GM19043 (cell line): ENCODE results near the gene SLC25A25.

Experiments
- ATAC-seq: cut with Tn5 transposase; IDR thresholded peaks from one replicate; pipeline ENCODE4 v1.9.1; 2021; ENCODE audit warnings: low read depth; ENCODE audit not compliant: unreplicated experiment

Gene SLC25A25

DNA sequence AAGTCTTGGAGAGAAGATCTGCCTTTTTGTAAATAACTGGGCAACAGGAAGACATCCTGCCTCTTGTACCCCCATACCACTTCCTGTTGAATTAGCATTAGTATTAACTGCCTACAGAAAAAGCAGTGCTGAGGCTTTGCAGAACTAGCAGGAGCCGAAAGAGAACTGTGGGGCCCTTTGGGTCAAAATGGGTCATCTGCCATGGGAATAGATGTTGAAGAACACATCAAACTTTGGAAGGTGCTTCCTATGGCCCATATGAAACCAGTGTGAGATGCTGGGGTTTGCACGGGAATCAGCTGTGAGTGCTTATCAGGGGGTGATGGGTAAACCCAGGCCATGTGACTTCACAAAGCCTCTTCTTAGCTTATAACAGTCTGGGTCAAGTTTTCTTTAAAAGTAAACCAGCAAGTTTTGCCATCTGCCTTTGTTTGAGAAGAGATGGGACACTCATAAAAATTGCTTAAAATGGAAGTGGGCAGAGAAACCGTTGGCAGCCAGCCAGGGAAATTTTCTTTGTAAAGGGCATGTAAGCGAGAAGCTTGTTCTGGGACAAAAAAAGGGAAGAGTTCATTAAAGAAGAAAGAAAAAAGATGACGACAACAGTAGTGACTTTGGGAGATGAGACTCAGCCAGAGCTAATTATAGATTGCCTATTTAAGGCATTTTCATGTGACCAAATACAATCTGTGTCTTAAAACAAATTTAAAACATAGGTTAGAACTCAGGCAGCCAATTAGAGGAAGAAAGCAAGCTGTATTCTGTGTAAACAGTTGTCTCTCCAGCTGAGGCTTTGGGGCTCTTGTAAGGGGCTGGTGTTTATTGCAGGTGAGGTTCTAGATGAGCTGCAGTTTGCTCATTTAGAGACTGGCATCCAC is 4.4 kb downstream of the SLC25A25 start:
- ATAC-seq: no peak

GRCh38 chr9:128073253-128073886 is 5.3 kb downstream of the SLC25A25 start:
- no peak for ATAC-seq

DNA sequence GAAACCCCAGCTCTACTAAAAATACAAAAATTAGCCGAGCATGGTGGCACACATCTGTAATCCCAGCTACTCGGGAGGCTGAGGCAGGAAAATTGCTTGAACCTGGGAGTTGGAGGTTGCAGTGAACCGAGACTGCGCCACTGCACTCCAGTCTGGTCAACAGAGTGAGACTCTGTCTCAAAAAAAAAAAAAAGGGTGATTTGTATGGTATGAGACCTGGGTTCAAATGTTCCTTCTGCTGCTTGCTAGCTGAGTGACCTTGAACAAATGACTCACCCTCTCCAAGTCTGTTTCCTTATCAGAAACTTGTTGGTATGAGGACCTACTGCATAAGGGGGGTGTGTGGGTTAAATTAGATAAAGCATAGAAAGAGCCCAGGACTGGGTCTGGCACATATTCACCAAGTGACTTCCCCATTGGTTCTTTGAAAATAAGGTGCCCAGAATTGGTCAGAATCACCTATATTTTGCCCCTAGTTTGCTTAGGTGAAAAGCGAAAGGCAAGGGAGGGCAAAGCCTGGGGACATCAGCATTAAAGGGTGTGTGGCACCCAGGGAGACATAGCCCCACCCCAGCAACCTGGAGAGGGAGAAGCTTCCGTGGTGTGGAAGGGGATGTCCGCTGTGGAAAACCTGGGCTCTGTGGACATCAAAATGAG is 9.9 kb downstream of the SLC25A25 start:
- no peak for ATAC-seq

DNA sequence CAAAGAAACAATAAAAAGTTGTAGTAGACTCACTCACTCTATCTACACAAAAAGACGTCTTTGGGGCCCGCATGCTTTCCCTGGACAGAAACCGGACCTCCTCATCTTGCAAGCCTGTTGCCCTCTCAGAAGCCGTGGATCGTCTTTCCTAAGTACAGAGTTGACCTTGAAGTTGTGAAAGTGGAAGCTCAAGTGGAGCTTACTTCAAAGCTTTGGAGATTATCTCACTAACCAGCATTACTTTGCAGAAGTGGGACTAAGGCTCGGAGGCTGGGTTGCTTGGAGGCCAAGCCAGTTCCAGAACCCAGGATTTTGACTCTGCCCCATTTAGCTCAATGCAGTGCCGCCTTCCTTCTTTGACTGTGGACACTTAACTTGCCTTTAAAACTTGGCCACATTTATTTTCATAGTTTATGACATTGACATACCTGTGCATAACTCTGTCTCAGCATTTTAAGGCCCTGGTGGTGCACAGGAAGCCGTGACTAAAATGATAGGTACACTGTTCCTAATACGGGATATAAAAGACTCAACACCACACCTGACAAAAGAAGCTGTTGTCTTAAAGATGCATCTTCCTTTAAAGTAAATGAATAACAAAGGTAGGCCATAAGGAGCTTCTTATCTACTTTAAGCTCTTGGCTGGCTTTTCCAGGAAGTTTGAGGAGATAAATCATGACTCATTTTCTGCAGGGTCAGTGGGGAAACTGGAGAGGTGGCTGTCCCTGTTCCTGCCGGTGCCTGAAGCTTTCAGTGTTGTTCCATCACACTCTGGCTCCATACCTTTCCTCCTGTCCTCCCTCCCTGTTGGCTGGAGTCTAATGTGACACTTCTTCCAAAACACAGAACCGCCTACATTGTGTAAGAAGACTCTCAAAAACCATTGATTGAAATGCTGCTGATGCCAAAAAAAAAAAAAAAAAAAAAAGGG is 10.7 kb downstream of the SLC25A25 start:
- ATAC-seq: no peak

GRCh38 chr9:128080206-128080605 is 12.2 kb downstream of the SLC25A25 start:
- ATAC-seq: no peak

DNA sequence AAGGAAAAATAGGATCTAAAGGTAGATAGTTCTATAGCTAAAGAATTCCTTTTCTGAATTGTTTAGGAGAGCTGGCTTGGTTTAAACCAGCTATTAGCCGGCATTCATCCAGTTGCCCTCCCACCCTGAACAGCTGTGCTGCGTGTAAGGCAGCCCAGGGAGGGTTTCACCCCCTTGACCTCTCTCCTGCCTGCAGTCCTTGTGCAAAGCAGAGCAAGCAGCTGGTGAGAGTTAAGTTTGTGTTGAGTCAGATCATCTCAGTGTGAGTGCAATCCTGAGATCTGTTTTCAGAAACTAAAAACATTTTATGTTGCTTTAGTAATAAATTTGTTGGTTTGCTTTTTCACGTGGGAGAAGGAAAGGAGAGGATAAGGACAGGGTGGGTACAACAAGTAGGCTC is 13.0 kb downstream of the SLC25A25 start:
- no peak for ATAC-seq

GRCh38 chr9:128082151-128082550 is 14.1 kb downstream of the SLC25A25 start:
- ATAC-seq: no peak

- ATAC-seq: no peak
Measured at GRCh38 chr9:128084746-128085145, 16.7 kb downstream of the SLC25A25 start.

DNA sequence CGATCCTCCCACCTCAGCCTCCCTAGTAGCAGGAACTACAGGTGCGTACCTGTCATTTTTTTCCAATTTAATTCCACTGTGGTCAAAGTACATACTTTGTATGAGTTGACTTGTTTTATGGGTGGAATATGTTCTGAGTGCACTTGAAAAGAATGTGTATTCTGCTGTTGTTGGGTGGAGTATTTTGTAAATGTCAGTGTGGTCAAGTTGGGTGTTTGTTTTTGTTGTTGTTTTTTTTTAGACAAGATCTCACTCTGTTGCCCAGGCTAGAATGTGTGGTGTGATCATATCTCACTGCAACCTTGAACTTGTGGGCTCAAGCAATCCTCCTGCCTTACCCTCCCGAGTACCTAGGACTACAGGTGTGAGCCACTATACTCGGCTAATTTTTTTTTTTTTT is 17.9 kb downstream of the SLC25A25 start:
- no peak for ATAC-seq

GRCh38 chr9:128087262-128087661 is 19.2 kb downstream of the SLC25A25 start:
- ATAC-seq: no peak

DNA sequence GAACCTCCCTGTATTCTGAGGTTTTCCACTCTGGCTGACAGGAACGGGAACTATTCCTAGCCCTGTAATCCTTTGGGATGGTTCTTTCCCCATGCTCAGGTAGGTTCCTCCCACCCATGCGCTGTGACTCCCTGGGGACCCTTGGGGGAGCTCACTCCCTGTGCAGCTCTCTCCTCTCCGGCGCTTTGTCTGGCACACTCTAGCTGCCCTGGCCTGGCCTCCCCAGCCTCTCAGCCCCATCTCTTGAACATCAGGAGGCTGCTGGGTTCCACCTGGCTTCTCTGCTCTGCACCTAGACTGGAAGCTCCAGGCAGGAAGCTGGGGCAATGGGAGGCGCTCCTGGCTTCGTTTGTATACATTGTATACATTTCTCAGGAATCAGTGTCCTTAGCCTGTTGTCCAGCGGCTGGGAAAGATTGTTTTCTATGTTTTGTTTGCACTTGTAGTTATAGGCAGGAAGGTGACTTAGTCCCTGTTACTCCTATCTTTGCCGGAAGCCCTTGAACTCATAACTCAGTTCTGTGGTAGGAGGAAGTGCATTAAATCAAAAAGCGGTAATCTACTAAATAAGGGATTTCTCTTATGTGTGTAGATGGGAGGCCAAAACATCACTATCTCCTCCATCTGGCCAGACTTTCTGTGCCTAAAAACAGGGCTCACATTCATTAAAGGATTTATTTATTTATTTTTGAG is 20.4 kb downstream of the SLC25A25 start:
- no peak for ATAC-seq

DNA sequence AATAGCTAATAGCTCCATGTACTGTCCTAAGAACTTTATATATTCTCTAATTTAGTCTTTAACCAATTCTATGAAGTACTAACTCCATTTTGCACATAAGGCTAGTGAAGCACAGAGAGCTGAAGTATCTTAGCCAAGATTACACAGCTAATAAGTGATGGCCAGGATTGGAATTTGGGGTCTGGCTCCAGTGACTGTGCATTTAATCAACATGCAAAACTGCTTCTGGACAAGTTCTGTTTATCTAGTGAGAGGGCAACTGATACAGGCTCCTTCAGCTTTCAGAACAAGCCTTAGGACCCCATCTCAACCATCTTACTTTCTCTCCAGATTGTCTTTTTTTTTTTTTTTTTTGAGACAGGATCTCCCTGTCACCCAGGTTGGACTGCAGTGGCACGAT is 21.3 kb downstream of the SLC25A25 start:
- no peak for ATAC-seq

GRCh38 chr9:128091144-128091543 is 23.1 kb downstream of the SLC25A25 start:
- no peak for ATAC-seq

DNA sequence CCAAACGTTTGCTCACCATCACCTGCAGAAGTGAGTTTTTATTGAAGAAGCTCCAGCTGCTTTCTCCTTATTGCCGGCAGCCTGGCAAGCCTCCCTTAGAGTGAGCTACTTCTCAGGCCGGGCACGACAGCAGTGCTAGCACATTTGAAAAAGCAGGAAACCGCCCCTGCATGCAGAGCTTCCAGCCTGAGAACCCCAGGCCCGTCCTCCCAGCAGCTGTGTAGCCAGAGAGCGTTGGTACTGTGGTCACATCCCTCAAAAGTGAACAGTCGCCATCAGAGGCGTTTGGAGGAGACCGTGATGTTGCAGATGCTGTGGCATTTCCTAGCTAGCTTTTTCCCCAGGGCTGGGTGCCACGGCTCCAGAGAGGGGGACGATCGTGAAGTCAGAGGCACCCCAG is 23.5 kb downstream of the SLC25A25 start:
- no peak for ATAC-seq

DNA sequence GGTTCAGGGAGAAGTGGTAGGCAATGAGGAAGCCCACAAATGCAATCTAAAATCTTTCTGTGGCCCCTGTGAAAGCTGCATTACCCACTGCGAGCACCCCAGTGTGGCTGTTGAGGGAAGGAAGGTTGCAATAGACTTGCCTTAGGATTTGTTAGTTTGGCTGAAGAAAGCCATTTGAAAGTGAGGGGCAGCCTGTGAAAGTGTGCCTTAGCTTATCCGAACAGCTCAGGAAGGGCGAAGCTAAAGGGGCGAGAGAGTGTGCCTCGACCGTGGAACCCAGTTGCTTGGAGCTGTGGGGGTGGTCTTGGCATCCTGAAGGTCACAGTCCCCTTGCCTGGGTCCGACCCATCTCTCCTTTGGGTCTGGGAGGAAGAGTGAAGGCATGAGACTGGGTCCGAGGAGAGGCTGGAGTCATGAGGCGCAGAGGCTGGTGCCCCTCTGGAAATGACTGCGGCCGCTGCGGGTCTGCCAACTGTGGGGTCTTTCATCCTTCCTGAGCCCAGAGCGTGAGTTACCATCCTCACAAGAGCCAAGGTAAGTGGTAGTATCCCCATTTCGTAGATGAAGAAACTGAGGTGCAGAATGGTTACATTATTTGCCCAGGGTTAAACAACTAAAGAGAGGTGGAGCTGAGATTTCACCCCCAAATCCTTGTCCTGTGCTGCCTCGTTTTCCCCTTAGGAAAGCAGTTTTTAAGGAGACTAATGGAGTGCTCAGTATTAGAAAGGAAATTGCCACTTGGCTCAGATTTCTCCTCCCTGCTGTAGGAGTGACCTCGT is 24.4 kb downstream of the SLC25A25 start:
- ATAC-seq: no peak

- ATAC-seq: no peak
Measured at GRCh38 chr9:128093011-128093410, 25.0 kb downstream of the SLC25A25 start.

GRCh38 chr9:128094166-128094949 is 26.3 kb downstream of the SLC25A25 start:
- peak; percentile 93 for ATAC-seq

DNA sequence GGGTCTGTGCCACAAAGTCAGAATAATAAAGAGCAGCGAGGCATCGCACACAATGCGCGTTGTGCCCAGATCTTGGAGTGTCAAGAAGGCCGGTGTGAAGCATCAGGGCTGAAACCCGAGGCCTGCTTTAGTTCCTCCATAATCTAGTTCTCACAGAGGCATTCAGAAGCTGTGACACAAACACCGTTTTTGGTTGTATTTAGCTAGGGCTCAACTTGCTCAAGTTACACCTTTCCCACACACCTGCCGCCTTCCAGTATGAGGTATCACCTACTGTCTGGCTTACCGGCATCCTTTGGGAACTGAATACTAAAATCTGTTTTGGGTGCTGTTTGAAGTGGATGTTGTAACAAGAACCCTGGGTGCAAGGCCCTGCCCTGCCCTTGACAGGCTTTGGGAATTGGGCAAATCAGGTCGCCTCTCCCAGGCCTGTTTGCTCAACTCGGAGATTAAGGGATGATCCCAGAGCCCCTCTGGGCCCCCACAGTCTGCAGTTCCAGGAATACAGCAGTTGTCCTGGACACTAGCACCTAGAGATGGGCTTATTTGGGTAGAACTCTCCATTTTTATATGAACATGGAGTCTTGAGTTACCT is 27.0 kb downstream of the SLC25A25 start:
- no peak for ATAC-seq
